Lung (tissue), 12 donors: ENCODE measurements around the gene FBXL19. TPM values are rescaled to one million over a fixed set of nuclear protein-coding genes. Genes with fewer than 3 reads are reported as not detected.

Experiments used
- ATAC-seq: fragments of 200-7000 bp; cut with Tn5 transposase; one replicate; pipeline ENCODE4 v1.9.1; 2020; ENCODE audit warnings: moderate number of reproducible peaks; ENCODE audit not compliant: insufficient read depth, low FRiP score
- DNase-seq, 3 donors: peaks; one replicate each; pipeline ENCODE4 v3.0.0-alpha.2; 2013 to 2017
- H3K27ac ChIP-seq, 2 donors: one replicate each; pipeline ENCODE4 v1.5.1; 2013; ENCODE audit warnings: mild to moderate bottlenecking in 2 of 2, moderate library complexity in 2 of 2, control low read depth in 1 of 2, inconsistent platforms in 1 of 2, low read depth in 1 of 2, low read length in 1 of 2
- H3K27me3 ChIP-seq, 3 donors: one replicate each; pipeline ENCODE4 v1.5.1; 2013; ENCODE audit warnings: low read length in 2 of 3; ENCODE audit not compliant: control insufficient read depth in 3 of 3, insufficient read depth in 3 of 3
- H3K36me3 ChIP-seq, 4 donors: one replicate each; pipeline ENCODE4 v1.5.1; 2013; ENCODE audit warnings: low read length in 4 of 4, mild to moderate bottlenecking in 1 of 4, moderate library complexity in 1 of 4; ENCODE audit not compliant: control insufficient read depth in 4 of 4, insufficient read depth in 4 of 4
- H3K4me1 ChIP-seq, 5 donors: one replicate each; pipeline ENCODE4 v1.5.1; 2013; ENCODE audit warnings: low read length in 5 of 5, mild to moderate bottlenecking in 2 of 5, moderate library complexity in 1 of 5; ENCODE audit not compliant: control insufficient read depth in 5 of 5, insufficient read depth in 5 of 5
- H3K4me3 ChIP-seq: one replicate; pipeline ENCODE4 v1.5.1; 2013; ENCODE audit warnings: mild to moderate bottlenecking, control low read depth, moderate library complexity
- H3K9ac ChIP-seq, 2 donors: one replicate each; pipeline ENCODE4 v1.5.1; 2013; ENCODE audit warnings: low read length in 2 of 2, control low read depth in 1 of 2; ENCODE audit not compliant: insufficient read depth in 1 of 2
- H3K9me3 ChIP-seq, 4 donors: one replicate each; pipeline ENCODE4 v1.5.1; 2013; ENCODE audit warnings: low read length in 3 of 4, mild to moderate bottlenecking in 1 of 4, moderate library complexity in 1 of 4; ENCODE audit not compliant: control insufficient read depth in 4 of 4, insufficient read depth in 3 of 4
- CTCF ChIP-seq: IDR thresholded peaks from 2 replicates; pipeline ENCODE4 v1.5.1; 2012; ENCODE audit warnings: mild to moderate bottlenecking; ENCODE audit errors: control extremely low read depth, extremely low read depth
- WGBS, 2 donors: extraction: QIAGEN DNeasy Blood & Tissue Kit; methylation state at CpG; one replicate each; pipeline ENCODE4 v1.1.7; 2013; 5-methylcytosine and 5-hydroxymethylcytosine counted together
- polyA plus RNA-seq, 2 donors: library from polyadenylated mRNA; stranded (reverse); fragments of 200-250 nt; gene quantifications; one replicate each; pipeline ENCODE4 v1.2.1, GENCODE V29; 2013
- total RNA-seq, 2 donors: library from RNA; depleted of rRNA in 1 of 2; stranded (reverse); fragments of >200 nt in 1 of 2; gene quantifications; one replicate each; pipeline ENCODE4 v1.2.1, GENCODE V29; 2014 to 2021
- donor health status: control.
- donor health status: control.
- donor health status: Bipolar disorder and iron deficiency.
- donor health status: healthy.
- donor health status: DM: yes; HTN: yes; CAD: no.

The FBXL19 gene
- total and polyA plus RNA-seq, 4 donors: 10.3 to 17.3 (median 13.2) TPM

GRCh38 chr16:30903596-30903995, 19.8 kb upstream of the FBXL19 start:
- TF ChIP-seq CTCF: no peak
- 16 to 47% methylated on average over 4 of the region's 4 CpGs for WGBS, 2 donors
- DNase-seq (peak in 2 of 3 donors; percentile 59 to 65), ATAC-seq (peak; percentile 42)
- Histone ChIP-seq H3K36me3 (no peaks in the 10 kb centered on the region), H3K4me3 (no peak overlapping the region), H3K27ac (peak overlapping the region; percentile 4 to 71), H3K9me3 (no peaks in the 10 kb centered on the region), H3K4me1 (peaks cover 0 to 12% (median 3%) of the 10 kb centered on the region in 5 donors), H3K9ac (no peak overlapping the region), H3K27me3 (no peaks in the 10 kb centered on the region)

GRCh38 chr16:30904114-30904780, 19.1 kb upstream of the FBXL19 start:
- Histone ChIP-seq H3K27ac (peak overlapping the region; percentile 4 to 71), H3K9ac (no peak overlapping the region), H3K36me3 (no peaks in the 10 kb centered on the region), H3K4me3 (no peak overlapping the region), H3K9me3 (no peaks in the 10 kb centered on the region), H3K4me1 (peaks cover 0 to 12% (median 3%) of the 10 kb centered on the region in 5 donors), H3K27me3 (no peaks in the 10 kb centered on the region)
- DNase-seq (no peak), ATAC-seq (no peak)
- 59 to 77% methylated on average over 19 of the region's 19 CpGs for WGBS, 2 donors
- no peak for TF ChIP-seq CTCF

DNA sequence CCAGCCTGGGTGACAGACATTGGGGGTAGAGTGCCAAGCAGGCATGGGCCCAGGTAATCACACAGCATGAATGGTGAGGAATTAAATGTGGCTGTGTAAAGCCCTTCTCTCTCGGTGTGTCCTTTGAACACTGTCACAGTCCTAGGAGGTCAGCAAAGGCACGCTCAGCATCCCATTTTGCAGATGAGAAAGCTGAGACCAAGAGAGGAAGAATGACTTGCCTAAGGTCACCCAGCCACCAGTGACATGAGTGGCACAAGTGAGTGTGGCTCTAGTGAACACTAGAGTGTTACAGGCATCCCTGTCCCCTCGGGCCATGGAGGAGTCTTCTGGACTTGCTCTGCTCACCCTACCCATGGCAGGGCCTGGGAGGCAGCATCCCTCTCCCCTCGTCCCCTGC, 16.3 kb upstream of the FBXL19 start:
- DNase-seq (no peak), ATAC-seq (no peak)
- peaks cover 0 to 12% (median 0%) of the 10 kb centered on the region in 5 donors for H3K4me1 ChIP-seq
- no peak overlapping the region for H3K4me3 ChIP-seq
- H3K27ac ChIP-seq: no peak overlapping the region
- no peak for TF ChIP-seq CTCF
- H3K36me3 ChIP-seq: no peaks in the 10 kb centered on the region
- WGBS, 2 donors: 90% methylated on average over 4 of the region's 4 CpGs
- peaks cover 0 to 2% (median 0%) of the 10 kb centered on the region in 4 donors for H3K9me3 ChIP-seq
- no peak overlapping the region for H3K9ac ChIP-seq
- no peaks in the 10 kb centered on the region for H3K27me3 ChIP-seq
